SK-N-SH treated with all-trans-retinoic acid at 6 μM for 48 hours (cell line): ENCODE measurements around the gene GRAMD4.

Experiments used
- ARNTL ChIP-seq: fragments of 450-650 bp; formaldehyde crosslinking; IDR thresholded peaks from 2 replicates; pipeline ENCODE4 v1.5.0; 2020; ENCODE audit warnings: low read depth, mild to moderate bottlenecking, moderate library complexity, borderline replicate concordance
- ZFP3 ChIP-seq: fragments of 250-450 bp; sonication (Bioruptor Pico); IDR thresholded peaks from 2 replicates; pipeline ENCODE4 v1.5.0; 2020; ENCODE audit warnings: mild to moderate bottlenecking, moderate library complexity
- TF ChIP-seq, protein P1 (sequence below): fragments of 250-450 bp; sonication (Bioruptor Pico); IDR thresholded peaks from 2 replicates; pipeline ENCODE4 v1.8.0; 2020; ENCODE audit warnings: mild to moderate bottlenecking, moderate library complexity, borderline replicate concordance

DNA sequence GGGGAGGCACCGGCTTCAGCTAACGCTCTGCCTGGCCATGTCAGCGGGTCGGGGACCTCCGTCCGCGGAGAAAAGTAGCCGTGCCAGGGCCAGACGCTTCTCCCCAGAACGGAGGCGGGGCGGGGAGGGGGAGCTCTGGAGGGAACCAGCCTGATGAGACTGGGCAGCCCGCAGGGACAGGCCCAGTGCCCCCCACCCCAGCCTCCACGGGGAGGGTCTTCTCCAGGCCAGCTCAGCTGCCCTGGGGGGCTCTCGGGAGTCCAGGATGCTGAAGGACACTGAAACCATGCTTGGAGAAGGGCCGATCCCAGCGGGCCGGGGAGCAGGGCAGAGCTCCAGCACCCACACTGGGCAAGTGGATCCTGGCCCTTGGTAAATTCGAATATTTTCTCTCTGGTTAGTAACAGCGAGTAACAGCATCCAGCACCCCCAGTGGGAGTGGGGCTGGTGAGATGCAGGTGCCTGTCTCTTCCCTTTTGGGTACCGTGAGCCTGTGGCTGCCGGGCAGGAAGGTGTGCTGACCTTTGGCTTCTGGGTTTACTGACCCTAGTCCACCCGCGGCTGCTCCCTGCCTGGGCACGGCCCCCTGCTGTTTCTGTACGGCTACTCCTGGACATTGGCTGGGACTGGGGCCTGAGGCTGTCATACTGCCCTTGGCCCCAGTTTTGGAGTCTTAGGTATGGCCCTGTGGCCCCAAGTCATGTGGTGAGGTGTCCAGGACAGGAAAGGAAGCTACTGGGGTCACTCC lies 35.8 kb downstream of the GRAMD4 start:
- TF ChIP-seq ZFP3 (no peak), ARNTL (CRISPR knock-in tag) (no peak)
- TF ChIP-seq, protein P1, sequence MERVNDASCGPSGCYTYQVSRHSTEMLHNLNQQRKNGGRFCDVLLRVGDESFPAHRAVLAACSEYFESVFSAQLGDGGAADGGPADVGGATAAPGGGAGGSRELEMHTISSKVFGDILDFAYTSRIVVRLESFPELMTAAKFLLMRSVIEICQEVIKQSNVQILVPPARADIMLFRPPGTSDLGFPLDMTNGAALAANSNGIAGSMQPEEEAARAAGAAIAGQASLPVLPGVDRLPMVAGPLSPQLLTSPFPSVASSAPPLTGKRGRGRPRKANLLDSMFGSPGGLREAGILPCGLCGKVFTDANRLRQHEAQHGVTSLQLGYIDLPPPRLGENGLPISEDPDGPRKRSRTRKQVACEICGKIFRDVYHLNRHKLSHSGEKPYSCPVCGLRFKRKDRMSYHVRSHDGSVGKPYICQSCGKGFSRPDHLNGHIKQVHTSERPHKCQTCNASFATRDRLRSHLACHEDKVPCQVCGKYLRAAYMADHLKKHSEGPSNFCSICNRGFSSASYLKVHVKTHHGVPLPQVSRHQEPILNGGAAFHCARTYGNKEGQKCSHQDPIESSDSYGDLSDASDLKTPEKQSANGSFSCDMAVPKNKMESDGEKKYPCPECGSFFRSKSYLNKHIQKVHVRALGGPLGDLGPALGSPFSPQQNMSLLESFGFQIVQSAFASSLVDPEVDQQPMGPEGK (CRISPR knock-in tag) = no peak
